Ishikawa (cell line): Measurements from ENCODE around the gene RUNX1.

ENCODE experiments used
- CREB1 ChIP-seq: IDR thresholded peaks from 2 replicates; pipeline ENCODE4 v1.6.1; 2012; ENCODE audit warnings: low read depth
- EGR1 ChIP-seq: IDR thresholded peaks from 2 replicates; pipeline ENCODE4 v1.6.1; 2012
- EP300 ChIP-seq: IDR thresholded peaks from 2 replicates; pipeline ENCODE4 v1.6.1; 2012; ENCODE audit warnings: borderline replicate concordance
- FOXM1 ChIP-seq: IDR thresholded peaks from 2 replicates; pipeline ENCODE4 v1.6.1; 2012; ENCODE audit warnings: low read depth, borderline replicate concordance
- RAD21 ChIP-seq: IDR thresholded peaks from 2 replicates; pipeline ENCODE4 v1.6.1; 2012; ENCODE audit warnings: low read depth
- TCF12 ChIP-seq: IDR thresholded peaks from 2 replicates; pipeline ENCODE4 v1.6.1; 2012; ENCODE audit warnings: low read depth
- TEAD4 ChIP-seq: IDR thresholded peaks from 2 replicates; pipeline ENCODE4 v1.6.1; 2012
- TF ChIP-seq, protein P1 (sequence below): IDR thresholded peaks from 2 replicates; pipeline ENCODE4 v1.6.1; 2012; ENCODE audit warnings: low read depth, mild to moderate bottlenecking
- TF ChIP-seq, protein P2 (sequence below): IDR thresholded peaks from 2 replicates; pipeline ENCODE4 v1.6.1; 2012
- TF ChIP-seq, protein P3 (sequence below): IDR thresholded peaks from 2 replicates; pipeline ENCODE4 v1.6.1; 2012

DNA sequence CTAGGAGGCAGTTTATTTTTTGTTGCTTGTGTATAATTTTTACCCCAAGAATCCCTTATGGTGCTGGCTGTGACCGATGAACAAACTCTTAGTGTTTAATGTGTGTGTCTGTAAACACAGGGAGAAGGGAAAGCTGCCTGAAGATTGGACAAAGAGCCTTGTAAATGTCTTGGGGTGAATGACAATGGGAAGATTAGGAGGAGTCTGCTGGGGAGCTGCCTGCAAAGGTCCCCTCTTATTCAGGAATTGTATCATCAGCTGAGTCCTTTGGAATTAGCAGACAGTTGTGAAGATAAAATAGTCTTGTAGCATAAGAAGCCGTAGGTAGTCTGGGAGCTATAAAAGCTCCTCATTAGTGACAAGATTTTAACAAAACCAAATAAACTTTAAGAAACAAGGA, 88.4 kb downstream of the RUNX1 start:
- TF ChIP-seq RAD21 (no peak), TEAD4 (no peak), FOXM1 (no peak), EP300 (no peak), EGR1 (no peak), CREB1 (no peak), TCF12 (no peak)
- TF ChIP-seq, protein P1, sequence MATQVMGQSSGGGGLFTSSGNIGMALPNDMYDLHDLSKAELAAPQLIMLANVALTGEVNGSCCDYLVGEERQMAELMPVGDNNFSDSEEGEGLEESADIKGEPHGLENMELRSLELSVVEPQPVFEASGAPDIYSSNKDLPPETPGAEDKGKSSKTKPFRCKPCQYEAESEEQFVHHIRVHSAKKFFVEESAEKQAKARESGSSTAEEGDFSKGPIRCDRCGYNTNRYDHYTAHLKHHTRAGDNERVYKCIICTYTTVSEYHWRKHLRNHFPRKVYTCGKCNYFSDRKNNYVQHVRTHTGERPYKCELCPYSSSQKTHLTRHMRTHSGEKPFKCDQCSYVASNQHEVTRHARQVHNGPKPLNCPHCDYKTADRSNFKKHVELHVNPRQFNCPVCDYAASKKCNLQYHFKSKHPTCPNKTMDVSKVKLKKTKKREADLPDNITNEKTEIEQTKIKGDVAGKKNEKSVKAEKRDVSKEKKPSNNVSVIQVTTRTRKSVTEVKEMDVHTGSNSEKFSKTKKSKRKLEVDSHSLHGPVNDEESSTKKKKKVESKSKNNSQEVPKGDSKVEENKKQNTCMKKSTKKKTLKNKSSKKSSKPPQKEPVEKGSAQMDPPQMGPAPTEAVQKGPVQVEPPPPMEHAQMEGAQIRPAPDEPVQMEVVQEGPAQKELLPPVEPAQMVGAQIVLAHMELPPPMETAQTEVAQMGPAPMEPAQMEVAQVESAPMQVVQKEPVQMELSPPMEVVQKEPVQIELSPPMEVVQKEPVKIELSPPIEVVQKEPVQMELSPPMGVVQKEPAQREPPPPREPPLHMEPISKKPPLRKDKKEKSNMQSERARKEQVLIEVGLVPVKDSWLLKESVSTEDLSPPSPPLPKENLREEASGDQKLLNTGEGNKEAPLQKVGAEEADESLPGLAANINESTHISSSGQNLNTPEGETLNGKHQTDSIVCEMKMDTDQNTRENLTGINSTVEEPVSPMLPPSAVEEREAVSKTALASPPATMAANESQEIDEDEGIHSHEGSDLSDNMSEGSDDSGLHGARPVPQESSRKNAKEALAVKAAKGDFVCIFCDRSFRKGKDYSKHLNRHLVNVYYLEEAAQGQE = no peak
- TF ChIP-seq, protein P2, sequence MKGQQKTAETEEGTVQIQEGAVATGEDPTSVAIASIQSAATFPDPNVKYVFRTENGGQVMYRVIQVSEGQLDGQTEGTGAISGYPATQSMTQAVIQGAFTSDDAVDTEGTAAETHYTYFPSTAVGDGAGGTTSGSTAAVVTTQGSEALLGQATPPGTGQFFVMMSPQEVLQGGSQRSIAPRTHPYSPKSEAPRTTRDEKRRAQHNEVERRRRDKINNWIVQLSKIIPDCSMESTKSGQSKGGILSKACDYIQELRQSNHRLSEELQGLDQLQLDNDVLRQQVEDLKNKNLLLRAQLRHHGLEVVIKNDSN = no peak
- TF ChIP-seq, protein P3, sequence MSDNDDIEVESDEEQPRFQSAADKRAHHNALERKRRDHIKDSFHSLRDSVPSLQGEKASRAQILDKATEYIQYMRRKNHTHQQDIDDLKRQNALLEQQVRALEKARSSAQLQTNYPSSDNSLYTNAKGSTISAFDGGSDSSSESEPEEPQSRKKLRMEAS = no peak
